OCI-LY3 (cell line): ENCODE results near the gene MSI2.

Experiments used
- CTCF ChIP-seq: fragments of 200-600, 300-600 bp; sonication (generic); IDR thresholded peaks from 2 replicates; pipeline ENCODE4 v1.5.1; 2014; ENCODE audit warnings: antibody characterized with exemption, low read length, low read depth
- EZH2phosphoT487 ChIP-seq: fragments of 200-600 bp; shearing (Covaris generic); IDR thresholded peaks from 2 replicates; pipeline ENCODE4 v1.6.1; 2018; ENCODE audit warnings: antibody characterized with exemption, mixed run types, low read depth

GRCh38 chr17:57566721-57567120, 310.4 kb downstream of the MSI2 start:
- TF ChIP-seq CTCF (no peak), EZH2phosphoT487 (no peak)
